Fibroblast of pulmonary artery (primary cell): ENCODE measurements around the gene UFD1.
A peak's percentile ranks its signal among the peaks of the same experiment; 100 is the strongest.

Experiments used
- DNase-seq: peaks from one replicate; pipeline ENCODE4 v3.0.0-alpha.2; 2010; ENCODE audit warnings: low read depth
- H3K4me3 ChIP-seq: replicated peaks from 2 replicates; pipeline ENCODE4 v1.5.1; 2011; ENCODE audit warnings: low read depth, mild to moderate bottlenecking, control low read depth, low read length, moderate library complexity
- TF ChIP-seq, protein P1 (sequence below): IDR thresholded peaks from 2 replicates; pipeline ENCODE4 v1.5.1; 2011; ENCODE audit warnings: mild to moderate bottlenecking, control low read depth, low read length, inconsistent platforms; ENCODE audit errors: missing control alignments

Gene UFD1

DNA sequence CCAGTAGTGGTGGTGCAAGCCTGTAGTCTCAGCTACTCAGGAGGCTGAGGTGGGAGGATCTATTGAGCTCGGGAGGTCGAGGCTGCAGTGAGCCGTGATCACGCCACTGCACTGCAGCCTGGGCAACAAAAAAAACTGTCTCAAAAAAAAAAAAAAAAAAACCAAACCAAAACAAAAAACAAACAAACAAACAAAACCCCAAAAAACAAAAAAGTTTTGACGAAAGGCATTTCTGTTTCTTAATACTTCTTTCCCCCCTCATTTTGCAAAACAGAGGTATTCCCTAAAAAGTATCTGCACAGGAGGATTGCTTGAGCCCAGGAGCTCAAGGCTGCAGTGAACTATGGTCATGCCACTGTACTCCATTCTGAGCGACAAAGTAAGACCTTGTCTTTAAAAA is 58.7 kb downstream of the UFD1 start:
- H3K4me3 ChIP-seq = no peak overlapping the region
- TF ChIP-seq, protein P1, sequence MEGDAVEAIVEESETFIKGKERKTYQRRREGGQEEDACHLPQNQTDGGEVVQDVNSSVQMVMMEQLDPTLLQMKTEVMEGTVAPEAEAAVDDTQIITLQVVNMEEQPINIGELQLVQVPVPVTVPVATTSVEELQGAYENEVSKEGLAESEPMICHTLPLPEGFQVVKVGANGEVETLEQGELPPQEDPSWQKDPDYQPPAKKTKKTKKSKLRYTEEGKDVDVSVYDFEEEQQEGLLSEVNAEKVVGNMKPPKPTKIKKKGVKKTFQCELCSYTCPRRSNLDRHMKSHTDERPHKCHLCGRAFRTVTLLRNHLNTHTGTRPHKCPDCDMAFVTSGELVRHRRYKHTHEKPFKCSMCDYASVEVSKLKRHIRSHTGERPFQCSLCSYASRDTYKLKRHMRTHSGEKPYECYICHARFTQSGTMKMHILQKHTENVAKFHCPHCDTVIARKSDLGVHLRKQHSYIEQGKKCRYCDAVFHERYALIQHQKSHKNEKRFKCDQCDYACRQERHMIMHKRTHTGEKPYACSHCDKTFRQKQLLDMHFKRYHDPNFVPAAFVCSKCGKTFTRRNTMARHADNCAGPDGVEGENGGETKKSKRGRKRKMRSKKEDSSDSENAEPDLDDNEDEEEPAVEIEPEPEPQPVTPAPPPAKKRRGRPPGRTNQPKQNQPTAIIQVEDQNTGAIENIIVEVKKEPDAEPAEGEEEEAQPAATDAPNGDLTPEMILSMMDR = no peak
- no peak for DNase-seq

DNA sequence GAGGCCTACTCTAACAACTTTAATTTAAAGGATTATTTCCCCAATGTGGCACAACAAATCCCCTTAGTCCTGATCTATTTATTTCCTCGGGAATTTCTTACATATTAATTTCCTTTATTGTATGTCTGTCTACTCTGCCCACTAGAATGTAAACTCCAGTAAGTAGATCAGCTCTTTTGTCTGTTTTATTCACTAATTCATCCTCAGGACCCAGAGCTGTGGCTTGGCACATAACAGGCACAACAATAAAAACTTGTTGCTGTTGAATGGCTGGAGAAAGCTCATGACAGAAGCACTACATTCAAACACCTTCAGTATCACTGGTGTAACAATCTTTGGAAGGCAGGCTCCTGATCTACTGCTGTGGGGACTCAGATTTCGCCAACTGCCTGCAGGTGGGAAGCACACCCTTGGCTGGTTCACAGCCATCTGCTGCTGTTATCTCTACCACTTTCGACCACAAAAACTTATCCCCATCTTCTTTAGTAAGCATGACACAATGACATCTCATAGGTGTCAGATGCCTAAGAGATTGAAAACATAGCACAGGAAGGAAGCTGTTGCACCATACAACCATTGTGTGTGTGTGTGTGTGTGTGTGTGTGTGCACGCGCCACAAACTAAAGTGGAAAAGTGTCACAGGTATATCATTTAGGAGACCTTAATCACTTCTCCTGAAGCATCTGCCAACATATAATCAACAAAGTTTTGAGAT is 59.4 kb downstream of the UFD1 start:
- peak; percentile 28 for DNase-seq
- H3K4me3 ChIP-seq = no peak overlapping the region
- TF ChIP-seq, protein P1 = no peak

DNA sequence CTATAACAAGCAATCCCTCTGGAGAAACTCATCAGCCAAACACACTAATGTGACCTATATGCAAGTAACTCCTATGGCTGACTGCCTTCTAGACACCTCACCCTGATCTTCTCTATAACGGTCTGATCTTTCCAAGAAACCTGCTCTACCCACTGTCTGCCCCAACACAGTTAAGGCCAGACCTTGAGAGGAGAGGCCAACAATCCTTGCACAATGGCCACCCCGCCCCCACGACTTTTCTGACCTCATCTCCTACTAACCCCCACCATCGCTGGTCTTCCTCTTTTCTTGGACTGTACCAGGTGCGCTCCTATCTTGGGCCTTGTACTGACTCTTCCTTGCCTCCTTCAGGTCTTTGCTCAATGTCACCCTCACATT is 59.9 kb downstream of the UFD1 start:
- no peak for DNase-seq
- TF ChIP-seq, protein P1 = no peak
- H3K4me3 ChIP-seq = no peak overlapping the region

DNA sequence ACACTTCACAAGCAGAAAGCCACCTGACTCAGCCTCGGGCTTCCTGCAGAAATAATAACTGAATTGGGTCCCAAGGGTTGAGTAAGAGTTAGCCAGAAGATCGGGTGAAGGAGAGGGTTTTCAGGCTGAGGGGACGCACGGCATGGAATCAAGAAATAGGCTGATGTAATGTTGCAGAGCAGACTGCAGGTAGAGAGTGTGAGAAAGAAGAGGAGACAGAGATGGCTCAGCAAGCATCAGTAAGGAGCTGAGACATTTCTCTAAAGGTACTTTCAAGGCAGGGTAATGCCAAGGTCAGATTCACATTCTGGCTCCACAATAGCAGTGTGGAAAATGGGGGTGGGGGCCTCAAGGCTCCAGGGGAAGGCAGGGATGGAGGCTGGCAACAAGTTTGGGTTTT is 66.1 kb downstream of the UFD1 start:
- TF ChIP-seq, protein P1 = no peak
- no peak for DNase-seq
- no peak overlapping the region for H3K4me3 ChIP-seq

DNA sequence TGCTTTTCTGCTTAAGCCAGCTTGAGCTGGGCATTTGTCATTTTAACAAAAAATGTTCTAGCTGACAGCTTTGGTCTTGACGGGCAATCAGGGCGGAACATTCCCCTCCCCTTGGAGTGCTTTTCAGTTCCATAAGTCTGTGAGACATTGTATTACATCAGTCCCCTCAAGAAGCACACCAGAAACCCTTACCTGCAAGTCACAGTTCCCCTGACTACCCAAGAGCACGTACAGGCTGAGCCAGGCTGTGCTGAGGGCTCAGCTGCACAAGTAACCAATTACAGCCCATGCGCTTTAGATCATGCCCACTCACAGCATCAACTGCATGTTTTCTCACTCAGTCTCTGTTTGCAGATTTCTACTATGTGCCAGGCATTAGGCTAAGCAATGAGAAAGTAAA is 66.5 kb downstream of the UFD1 start:
- DNase-seq = no peak
- TF ChIP-seq, protein P1 = no peak

DNA sequence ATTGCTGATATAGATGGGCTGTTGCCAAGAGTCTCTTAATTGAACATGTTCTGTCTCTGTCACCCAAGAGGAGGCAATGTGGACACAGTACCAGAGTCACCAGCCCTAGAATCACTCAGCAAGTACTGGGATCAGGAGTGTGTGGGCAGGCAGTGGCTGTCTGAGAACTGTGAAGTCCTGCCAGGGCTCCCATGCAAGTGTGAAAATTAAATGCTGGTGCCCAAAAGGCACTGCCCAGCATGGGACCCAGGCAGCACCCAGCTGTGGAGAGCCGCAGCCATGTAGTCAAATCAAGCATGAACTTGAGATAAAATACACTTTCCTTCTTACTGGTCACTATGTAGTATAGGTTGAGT is 67.3 kb downstream of the UFD1 start:
- no peak overlapping the region for H3K4me3 ChIP-seq
- no peak for DNase-seq
- TF ChIP-seq, protein P1 = no peak

More for the DNA sequence above, 66.5 kb downstream of the UFD1 start:
- H3K4me3 ChIP-seq = no peak overlapping the region
